Measurements from ENCODE around the gene CTNNBIP1.

The CTNNBIP1 gene

GRCh38 chr1:9891207-9891606 lies 18.9 kb downstream of the CTNNBIP1 start:
- H3K36me3 ChIP-seq = peaks cover 6% of the 10 kb centered on the region; the same call in 1 of the 2 replicates
- peaks cover 29% of the 10 kb centered on the region for H4K20me1 ChIP-seq
- TF ChIP-seq Cebpa-rat (IDR thresholded peaks at IDR 0.05) = no peak
- H3K27ac ChIP-seq = no peak overlapping the region
- no peak overlapping the region for H3K4me3 ChIP-seq
- H3K9ac ChIP-seq = no peak overlapping the region
- no peaks in the 10 kb centered on the region for H3K27me3 ChIP-seq
- H3K4me1 ChIP-seq = peaks cover 66% of the 10 kb centered on the region
- no peaks in the 10 kb centered on the region for H3K9me3 ChIP-seq
- peak overlapping the region; percentile 86 for H3K4me2 ChIP-seq

- 0 out of 2 replicates have a peak overlapping the region, but pooled peaks have one; percentile 31 for H3K9ac ChIP-seq
- no peak for TF ChIP-seq Cebpa-rat (IDR thresholded peaks at IDR 0.05)
- peaks cover 6% of the 10 kb centered on the region; the same call in 1 of the 2 replicates for H3K36me3 ChIP-seq
- H4K20me1 ChIP-seq = peaks cover 35% of the 10 kb centered on the region
- no peaks in the 10 kb centered on the region for H3K27me3 ChIP-seq
- no peak overlapping the region for H3K4me3 ChIP-seq
- peak overlapping the region; percentile 86 for H3K4me2 ChIP-seq
- H3K9me3 ChIP-seq = no peaks in the 10 kb centered on the region
- H3K4me1 ChIP-seq = peaks cover 66% of the 10 kb centered on the region
- H3K27ac ChIP-seq = peak overlapping the region; percentile 19; the same call in 1 of the 2 replicates
Observed at GRCh38 chr1:9890224-9890731, 19.8 kb downstream of the CTNNBIP1 start.

DNA sequence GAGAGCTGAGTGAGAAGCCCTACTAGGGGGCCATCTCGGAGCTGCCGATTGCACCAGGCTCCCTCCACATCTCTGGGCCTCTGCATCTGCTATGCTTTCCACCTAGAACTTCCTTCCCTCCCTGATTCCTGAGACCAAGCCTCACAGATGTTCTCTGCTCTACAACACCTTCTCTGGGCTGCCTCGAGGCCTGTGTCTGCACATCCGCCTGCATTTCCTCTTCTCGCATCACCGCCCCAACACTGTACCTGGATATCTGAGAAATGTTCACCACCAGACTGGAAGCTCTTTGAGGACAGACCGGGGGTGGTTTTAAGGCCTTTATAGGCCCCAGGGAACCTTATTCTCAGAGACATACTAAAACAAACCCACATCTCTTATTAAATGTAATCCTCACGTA lies 20.7 kb downstream of the CTNNBIP1 start:
- H3K4me2 ChIP-seq = peak overlapping the region; percentile 86
- no peak overlapping the region for H3K4me3 ChIP-seq

GRCh38 chr1:9888886-9889285 lies 21.2 kb downstream of the CTNNBIP1 start:
- H3K9ac ChIP-seq = no peak overlapping the region
- no peaks in the 10 kb centered on the region for H3K9me3 ChIP-seq
- H3K27ac ChIP-seq = no peak overlapping the region; the same call in 1 of the 2 replicates
- H3K36me3 ChIP-seq = peaks cover 6% of the 10 kb centered on the region; the same call in 1 of the 2 replicates
- H3K4me3 ChIP-seq = no peak overlapping the region
- H3K4me1 ChIP-seq = peaks cover 56% of the 10 kb centered on the region
- peaks cover 49% of the 10 kb centered on the region for H4K20me1 ChIP-seq
- H3K27me3 ChIP-seq = no peaks in the 10 kb centered on the region; the same call in 1 of the 2 replicates
- peak overlapping the region; percentile 86 for H3K4me2 ChIP-seq
- TF ChIP-seq Cebpa-rat (IDR thresholded peaks at IDR 0.05) = no peak

More for the DNA sequence above, 20.7 kb downstream of the CTNNBIP1 start:
- no peak for TF ChIP-seq Cebpa-rat (IDR thresholded peaks at IDR 0.05)
- Histone ChIP-seq H4K20me1 (peaks cover 43% of the 10 kb centered on the region), H3K9ac (no peak overlapping the region), H3K36me3 (peaks cover 6% of the 10 kb centered on the region; the same call in 1 of the 2 replicates), H3K9me3 (no peaks in the 10 kb centered on the region), H3K27me3 (no peaks in the 10 kb centered on the region), H3K4me1 (peaks cover 61% of the 10 kb centered on the region), H3K27ac (no peak overlapping the region; the same call in 1 of the 2 replicates)

DNA sequence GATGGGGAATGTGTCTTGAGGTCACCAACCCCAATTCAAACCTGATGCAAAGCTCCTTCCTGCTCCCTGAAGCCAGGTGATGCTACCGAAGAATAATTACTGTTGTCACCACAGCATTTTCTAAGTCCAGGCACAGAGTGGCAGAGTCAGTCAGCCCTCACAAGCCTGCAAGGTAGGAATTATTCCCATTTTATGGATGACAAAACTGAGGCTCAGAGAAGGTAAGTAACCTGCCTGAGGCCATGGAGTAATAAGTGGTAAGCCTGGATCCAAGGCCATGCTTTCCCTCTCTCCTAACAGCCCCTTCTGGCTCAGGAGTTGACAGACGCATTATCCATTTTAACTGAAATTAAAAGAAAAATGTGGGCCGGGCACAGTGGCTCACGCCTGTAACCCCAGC lies 23.0 kb downstream of the CTNNBIP1 start:
- Histone ChIP-seq H3K4me3 (no peak overlapping the region), H4K20me1 (peaks cover 67% of the 10 kb centered on the region), H3K4me1 (peaks cover 48% of the 10 kb centered on the region), H3K9me3 (no peaks in the 10 kb centered on the region), H3K36me3 (peaks cover 6% of the 10 kb centered on the region; the same call in 1 of the 2 replicates), H3K27ac (no peak overlapping the region), H3K27me3 (peaks cover 8% of the 10 kb centered on the region; the same call in 1 of the 2 replicates), H3K9ac (no peak overlapping the region), H3K4me2 (no peak overlapping the region)
- no peak for TF ChIP-seq Cebpa-rat (IDR thresholded peaks at IDR 0.05)

DNA sequence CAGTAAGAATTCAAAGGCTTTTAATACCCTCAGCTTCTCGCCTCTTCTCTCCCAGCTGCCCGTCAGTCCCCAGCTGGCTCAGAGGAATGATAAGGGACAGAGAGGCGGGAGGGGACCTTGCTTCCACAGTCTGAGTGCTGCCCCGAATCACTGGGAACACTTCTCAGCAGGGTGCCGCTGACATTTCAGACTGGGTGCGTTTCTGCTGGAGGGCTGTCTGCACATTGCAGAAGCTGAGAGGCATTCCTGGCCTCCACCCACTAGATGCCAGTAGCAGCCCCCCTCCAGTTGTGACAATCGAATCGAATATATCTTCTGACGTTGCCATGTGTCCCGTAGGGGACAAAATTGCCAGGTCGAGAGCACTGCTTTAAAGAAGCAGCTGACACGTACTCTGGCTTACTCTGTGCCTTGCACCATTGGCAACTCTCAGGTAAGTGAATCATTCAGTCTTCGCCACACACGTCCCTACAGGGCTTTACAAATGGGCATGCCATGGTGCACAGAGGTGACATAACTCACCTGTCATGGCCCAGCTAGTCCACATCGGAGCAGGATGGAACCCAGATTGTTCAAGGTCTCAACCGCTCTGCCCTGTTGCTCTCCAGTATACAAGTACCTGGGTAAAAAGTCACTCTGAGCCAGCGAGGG lies 23.9 kb downstream of the CTNNBIP1 start:
- no peak overlapping the region for H3K9ac ChIP-seq
- H3K27me3 ChIP-seq = peaks cover 8% of the 10 kb centered on the region; the same call in 1 of the 2 replicates
- no peak for TF ChIP-seq Cebpa-rat (IDR thresholded peaks at IDR 0.05)
- H4K20me1 ChIP-seq = peaks cover 75% of the 10 kb centered on the region
- peaks cover 48% of the 10 kb centered on the region for H3K4me1 ChIP-seq
- H3K4me2 ChIP-seq = no peak overlapping the region
- H3K36me3 ChIP-seq = peaks cover 6% of the 10 kb centered on the region; the same call in 1 of the 2 replicates
- no peak overlapping the region for H3K4me3 ChIP-seq
- no peak overlapping the region for H3K27ac ChIP-seq
- no peaks in the 10 kb centered on the region for H3K9me3 ChIP-seq

DNA sequence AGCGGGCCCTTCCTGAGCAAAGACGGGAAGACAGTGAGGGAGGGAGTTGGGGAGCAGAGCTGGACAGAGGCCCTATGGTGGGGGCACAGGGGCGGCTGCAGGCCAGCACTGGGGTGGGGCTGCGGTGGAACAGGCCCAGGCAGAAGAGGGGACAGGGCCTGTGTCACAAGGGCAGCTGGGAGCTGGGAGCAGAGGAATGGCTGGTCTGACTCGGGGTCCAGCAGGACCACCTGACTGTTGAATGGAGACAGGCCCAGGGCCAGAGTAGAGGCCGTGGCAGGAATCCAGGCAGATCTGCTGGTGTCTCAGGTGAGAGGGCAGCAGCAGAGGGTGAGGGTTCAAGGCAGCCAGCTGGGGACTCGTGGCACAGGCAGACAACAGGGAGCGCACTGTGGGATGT lies 25.3 kb downstream of the CTNNBIP1 start:
- Histone ChIP-seq H3K27ac (no peak overlapping the region), H3K9me3 (no peaks in the 10 kb centered on the region), H3K4me3 (no peak overlapping the region), H3K4me2 (no peak overlapping the region), H4K20me1 (peaks cover 80% of the 10 kb centered on the region), H3K4me1 (peaks cover 40% of the 10 kb centered on the region), H3K27me3 (peaks cover 8% of the 10 kb centered on the region; the same call in 1 of the 2 replicates), H3K36me3 (peaks cover 6% of the 10 kb centered on the region; the same call in 1 of the 2 replicates), H3K9ac (no peak overlapping the region)
- no peak for TF ChIP-seq Cebpa-rat (IDR thresholded peaks at IDR 0.05)

- H3K4me3 ChIP-seq = no peak overlapping the region
- H3K9me3 ChIP-seq = no peaks in the 10 kb centered on the region
- H3K9ac ChIP-seq = no peak overlapping the region
- H3K4me2 ChIP-seq = no peak overlapping the region
- peaks cover 30% of the 10 kb centered on the region for H3K4me1 ChIP-seq
- no peak overlapping the region for H3K27ac ChIP-seq
- TF ChIP-seq Cebpa-rat (IDR thresholded peaks at IDR 0.05) = no peak
- peaks cover 6% of the 10 kb centered on the region; the same call in 1 of the 2 replicates for H3K36me3 ChIP-seq
- peaks cover 80% of the 10 kb centered on the region for H4K20me1 ChIP-seq
- H3K27me3 ChIP-seq = peaks cover 14% of the 10 kb centered on the region; the same call in 1 of the 2 replicates
Observed at GRCh38 chr1:9883585-9884449, 26.3 kb downstream of the CTNNBIP1 start.

- Histone ChIP-seq H3K4me1 (peaks cover 25% of the 10 kb centered on the region), H3K27me3 (peaks cover 18% of the 10 kb centered on the region; the same call in 1 of the 2 replicates), H3K4me3 (no peak overlapping the region), H3K27ac (no peak overlapping the region), H3K9me3 (no peaks in the 10 kb centered on the region), H3K4me2 (peak overlapping the region; percentile 59), H3K9ac (no peak overlapping the region), H3K36me3 (peaks cover 6% of the 10 kb centered on the region; the same call in 1 of the 2 replicates), H4K20me1 (peaks cover 88% of the 10 kb centered on the region)
- TF ChIP-seq Cebpa-rat (IDR thresholded peaks at IDR 0.05) = no peak
Observed at GRCh38 chr1:9882945-9883303, 27.1 kb downstream of the CTNNBIP1 start.

All from BLaER1 (cell line).